Measurements from ENCODE around the gene CLK4.

The CLK4 gene

GRCh38 chr5:178606269-178606668 lies 20.6 kb downstream of the CLK4 start:
- Histone ChIP-seq H4K20me1 (ENCODE audit: insufficient read depth, low read length) (no peaks in the 10 kb centered on the region), H3K4me2 (ENCODE audit: low read length) (no peak overlapping the region), H3K27me3 (ENCODE audit: insufficient read depth, low read length) (no peaks in the 10 kb centered on the region), H3K4me3 (ENCODE audit: low read depth, low read length, poor library complexity, severe bottlenecking) (no peak overlapping the region), H3K36me3 (ENCODE audit: insufficient read depth, low read length) (peaks cover 96% of the 10 kb centered on the region), H3K9ac (ENCODE audit: low read length) (no peak overlapping the region), H3K9me2 (ENCODE audit: low read depth, low read length) (no peaks in the 10 kb centered on the region), H3K27ac (ENCODE audit: low read depth, low read length, poor library complexity, severe bottlenecking) (no peak overlapping the region), H3K4me1 (ENCODE audit: insufficient read depth, low read length, severe bottlenecking) (no peaks in the 10 kb centered on the region), H3K9me3 (ENCODE audit: low read length) (no peaks in the 10 kb centered on the region), H3K79me2 (ENCODE audit: insufficient read depth, low read length) (no peaks in the 10 kb centered on the region), H3F3A (ENCODE audit: insufficient read depth, low read length) (no peaks in the 10 kb centered on the region), H2AFZ (ENCODE audit: low read length) (no peak overlapping the region)
- TF ChIP-seq EZH2 (IDR thresholded peaks at IDR 0.05; ENCODE audit: borderline replicate concordance, low read length): no peak
- no peak for TF ChIP-seq CTCF (IDR thresholded peaks at IDR 0.05; ENCODE audit: low read length)

- Histone ChIP-seq H3F3A (ENCODE audit: insufficient read depth, low read length) (no peaks in the 10 kb centered on the region), H3K4me1 (ENCODE audit: insufficient read depth, low read length, severe bottlenecking) (no peaks in the 10 kb centered on the region), H3K79me2 (ENCODE audit: insufficient read depth, low read length) (no peaks in the 10 kb centered on the region), H4K20me1 (ENCODE audit: insufficient read depth, low read length) (no peaks in the 10 kb centered on the region), H3K4me2 (ENCODE audit: low read length) (no peak overlapping the region), H3K9me3 (ENCODE audit: low read length) (no peaks in the 10 kb centered on the region), H3K27me3 (ENCODE audit: insufficient read depth, low read length) (no peaks in the 10 kb centered on the region), H2AFZ (ENCODE audit: low read length) (no peak overlapping the region), H3K9ac (ENCODE audit: low read length) (no peak overlapping the region), H3K36me3 (ENCODE audit: insufficient read depth, low read length) (peaks cover 96% of the 10 kb centered on the region), H3K4me3 (ENCODE audit: low read depth, low read length, poor library complexity, severe bottlenecking) (no peak overlapping the region), H3K27ac (ENCODE audit: low read depth, low read length, poor library complexity, severe bottlenecking) (no peak overlapping the region), H3K9me2 (ENCODE audit: low read depth, low read length) (no peaks in the 10 kb centered on the region)
- TF ChIP-seq CTCF (IDR thresholded peaks at IDR 0.05; ENCODE audit: low read length) (no peak), EZH2 (IDR thresholded peaks at IDR 0.05; ENCODE audit: borderline replicate concordance, low read length) (no peak)
Observed at GRCh38 chr5:178605788-178606187, 21.1 kb downstream of the CLK4 start.

- Histone ChIP-seq H3K79me2 (ENCODE audit: insufficient read depth, low read length) (no peaks in the 10 kb centered on the region), H3K9me3 (ENCODE audit: low read length) (0 out of 2 replicates have a peak, but pooled peaks cover 2% of the 10 kb centered on the region), H3K9ac (ENCODE audit: low read length) (no peak overlapping the region), H2AFZ (ENCODE audit: low read length) (no peak overlapping the region), H3K36me3 (ENCODE audit: insufficient read depth, low read length) (peaks cover 82% of the 10 kb centered on the region), H4K20me1 (ENCODE audit: insufficient read depth, low read length) (no peaks in the 10 kb centered on the region), H3K4me3 (ENCODE audit: low read depth, low read length, poor library complexity, severe bottlenecking) (no peak overlapping the region), H3F3A (ENCODE audit: insufficient read depth, low read length) (no peaks in the 10 kb centered on the region), H3K27me3 (ENCODE audit: insufficient read depth, low read length) (no peaks in the 10 kb centered on the region), H3K4me1 (ENCODE audit: insufficient read depth, low read length, severe bottlenecking) (no peaks in the 10 kb centered on the region), H3K27ac (ENCODE audit: low read depth, low read length, poor library complexity, severe bottlenecking) (no peak overlapping the region), H3K4me2 (ENCODE audit: low read length) (no peak overlapping the region), H3K9me2 (ENCODE audit: low read depth, low read length) (no peaks in the 10 kb centered on the region)
- TF ChIP-seq EZH2 (IDR thresholded peaks at IDR 0.05; ENCODE audit: borderline replicate concordance, low read length) (no peak), CTCF (IDR thresholded peaks at IDR 0.05; ENCODE audit: low read length) (no peak)
Observed at GRCh38 chr5:178602752-178603151, 24.1 kb downstream of the CLK4 start.
